ENCODE measurements around the gene KBTBD8. TPM values are rescaled to one million over a fixed set of nuclear protein-coding genes. Genes with fewer than 3 reads are reported as not detected.

KBTBD8 gene
- total RNA-seq, 4 donors from 2014 or later: 0.13 to 3.0 (median 0.65) TPM

- intact Hi-C loops (cut with DNase I; ENCODE audit: low total_unique reads): no loop called here
- WGBS, 2 donors: 75% methylated on average over 4 of the region's 4 CpGs
- DNase-seq (ENCODE audit: low spot score in 2 of 2): no peak
- H3K4me3 ChIP-seq (ENCODE audit: low read depth, poor library complexity, severe bottlenecking): no peak overlapping the region
- TF ChIP-seq POLR2A (IDR thresholded peaks at IDR 0.05): no peak
- no peak for TF ChIP-seq CTCF (IDR thresholded peaks at IDR 0.05)
Observed at GRCh38 chr3:66956742-66957141, 41.4 kb upstream of the KBTBD8 start.

DNA sequence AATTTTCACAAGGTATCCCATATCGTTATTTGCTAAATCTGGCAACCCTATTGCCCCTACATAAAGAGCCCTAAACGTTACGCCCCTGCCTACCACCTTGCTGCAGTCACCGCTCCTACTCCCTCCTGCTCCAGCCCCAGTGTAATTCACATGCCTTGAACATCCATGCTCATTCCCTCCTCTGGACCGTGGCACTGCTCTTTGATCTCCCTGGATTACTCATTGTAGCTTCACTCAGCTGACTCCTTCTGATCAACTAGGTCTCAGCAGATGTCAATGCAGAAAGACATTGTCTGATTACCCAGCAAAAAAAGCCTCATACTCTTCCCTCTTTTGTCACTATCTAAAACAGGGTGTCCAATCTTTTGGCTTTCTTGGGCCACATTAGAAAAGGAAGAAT is 40.7 kb upstream of the KBTBD8 start:
- 70 to 71% methylated on average over 5 of the region's 5 CpGs for WGBS, 2 donors
- H3K4me3 ChIP-seq (ENCODE audit: low read depth, poor library complexity, severe bottlenecking): no peak overlapping the region
- no peak for TF ChIP-seq POLR2A (IDR thresholded peaks at IDR 0.05)
- TF ChIP-seq CTCF (IDR thresholded peaks at IDR 0.05): no peak
- intact Hi-C loops (cut with DNase I; ENCODE audit: low total_unique reads): no loop called here
- no peak for DNase-seq (ENCODE audit: low spot score in 2 of 2)

- no peak for DNase-seq (ENCODE audit: low spot score in 2 of 2)
- intact Hi-C loops (cut with DNase I; ENCODE audit: low total_unique reads): no loop called here
- no peak for TF ChIP-seq POLR2A (IDR thresholded peaks at IDR 0.05)
- no peak for TF ChIP-seq CTCF (IDR thresholded peaks at IDR 0.05)
- WGBS, 2 donors: 80 to 89% methylated on average over 1 of the region's 1 CpG
- no peak overlapping the region for H3K4me3 ChIP-seq (ENCODE audit: low read depth, poor library complexity, severe bottlenecking)
Observed at GRCh38 chr3:66958067-66958466, 40.0 kb upstream of the KBTBD8 start.

DNA sequence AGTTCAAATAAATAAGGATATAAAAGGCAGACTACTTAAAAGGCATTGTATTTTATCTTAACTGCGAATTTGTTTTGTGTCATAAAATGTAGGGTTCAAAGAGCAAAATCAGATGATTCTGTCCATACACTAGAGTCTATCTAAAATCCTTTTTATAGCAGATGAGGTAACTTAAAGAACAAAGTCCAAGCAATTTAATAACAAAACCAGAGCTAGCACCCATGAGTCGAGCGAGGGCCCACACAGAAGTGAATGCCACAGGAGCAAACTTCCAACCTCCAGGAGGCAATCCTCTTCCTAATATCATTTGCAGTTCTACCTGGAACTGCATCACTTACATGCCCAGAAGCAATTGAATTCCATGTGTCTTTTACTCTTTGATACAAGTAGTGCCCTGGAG is 35.4 kb upstream of the KBTBD8 start:
- 89 to 90% methylated on average over 3 of the region's 3 CpGs for WGBS, 2 donors
- TF ChIP-seq POLR2A (IDR thresholded peaks at IDR 0.05) (no peak), CTCF (IDR thresholded peaks at IDR 0.05) (no peak)
- intact Hi-C loops (cut with DNase I; ENCODE audit: low total_unique reads): no loop called here
- DNase-seq (ENCODE audit: low spot score in 2 of 2): no peak
- no peak overlapping the region for H3K4me3 ChIP-seq (ENCODE audit: low read depth, poor library complexity, severe bottlenecking)

DNA sequence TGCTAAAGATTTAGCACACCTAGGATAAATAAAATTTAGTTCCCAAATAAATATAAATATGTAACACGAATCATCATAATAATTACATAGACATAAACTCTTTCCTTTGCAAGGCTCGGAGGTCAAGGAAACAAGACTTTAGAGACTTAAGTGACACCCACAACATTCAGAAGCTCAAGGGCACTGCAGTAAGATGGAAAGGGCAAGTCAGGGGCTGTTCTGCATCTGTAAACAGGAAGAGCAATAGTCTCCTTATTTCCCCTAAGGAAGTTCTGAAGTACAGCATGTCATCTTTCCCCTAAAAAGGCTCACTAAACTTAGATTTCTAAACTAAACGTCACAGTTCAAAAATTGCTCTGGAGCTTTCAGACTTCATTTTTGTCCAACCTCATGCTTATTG is 26.9 kb upstream of the KBTBD8 start:
- no peak overlapping the region for H3K4me3 ChIP-seq (ENCODE audit: low read depth, poor library complexity, severe bottlenecking)
- 48 to 64% methylated on average over 3 of the region's 3 CpGs for WGBS, 2 donors
- TF ChIP-seq CTCF (IDR thresholded peaks at IDR 0.05): no peak
- no peak for TF ChIP-seq POLR2A (IDR thresholded peaks at IDR 0.05)
- intact Hi-C loops (cut with DNase I; ENCODE audit: low total_unique reads): no loop called here
- DNase-seq (ENCODE audit: low spot score in 2 of 2): no peak

- intact Hi-C loops (cut with DNase I; ENCODE audit: low total_unique reads): no loop called here
- no peak for TF ChIP-seq CTCF (IDR thresholded peaks at IDR 0.05)
- DNase-seq (ENCODE audit: low spot score in 2 of 2): peak; percentile 22 to 88
- 11 to 20% methylated on average over 22 of the region's 22 CpGs for WGBS, 2 donors
- no peak overlapping the region for H3K4me3 ChIP-seq (ENCODE audit: low read depth, poor library complexity, severe bottlenecking)
Observed at GRCh38 chr3:66971891-66972551, 26.1 kb upstream of the KBTBD8 start.

Data from lower leg skin (tissue), 4 donors.